Tibial nerve (tissue), 4 donors: ENCODE data around the gene SLC17A7. TPM values are rescaled to one million over a fixed set of nuclear protein-coding genes. Genes with fewer than 3 reads are reported as not detected.

ENCODE experiments used
- DNase-seq, 2 donors: peaks; one replicate each; pipeline ENCODE4 v3.0.0-alpha.2; 2019; ENCODE audit warnings: low spot score in 2 of 2
- H3K27ac ChIP-seq, 4 donors: fragments of 200-600 bp; sonication (generic) in 3 of 4; one replicate each; pipeline ENCODE4 v1.5.1; 2017 to 2019; ENCODE audit warnings: mild to moderate bottlenecking in 1 of 4
- H3K27me3 ChIP-seq, 2 donors: fragments of 200-600 bp; sonication (generic) in 1 of 2; one replicate each; pipeline versions ENCODE4 v1.5.1 to v1.6.0; 2017 to 2019
- H3K36me3 ChIP-seq, 3 donors: fragments of 200-600 bp; sonication (generic); one replicate each; pipeline ENCODE4 v1.5.1; 2018 to 2019
- H3K4me1 ChIP-seq, 4 donors: fragments of 200-600 bp; sonication (generic) in 3 of 4; one replicate each; pipeline ENCODE4 v1.5.1; 2017 to 2019
- H3K4me3 ChIP-seq, 4 donors: fragments of 200-600 bp; sonication (generic) in 3 of 4; one replicate each; pipeline ENCODE4 v1.5.1; 2017 to 2019; ENCODE audit warnings: mild to moderate bottlenecking in 1 of 4, moderate library complexity in 1 of 4
- H3K9me3 ChIP-seq, 4 donors: fragments of 200-600 bp; sonication (generic) in 3 of 4; one replicate each; pipeline ENCODE4 v1.5.1; 2017 to 2019
- CTCF ChIP-seq, 5 experiments: fragments of 200-600 bp in 3 of 5; fragments of 450-650 bp in 2 of 5; sonication (generic) in 3 of 5; IDR thresholded peaks; one replicate each; pipeline ENCODE4 v1.5.1; 2016 to 2019; ENCODE audit warnings: antibody characterized with exemption in 5 of 5, mild to moderate bottlenecking in 3 of 5, moderate library complexity in 2 of 5
- EP300 ChIP-seq, 2 donors: sonication (generic); formaldehyde crosslinking; IDR thresholded peaks; one replicate each; pipeline ENCODE4 v1.6.1; 2017; ENCODE audit warnings: antibody characterized with exemption in 2 of 2, mild to moderate bottlenecking in 1 of 2
- POLR2A ChIP-seq, 2 donors: fragments of 450-650 bp; IDR thresholded peaks; one replicate each; pipeline ENCODE4 v1.6.1; 2017; ENCODE audit warnings: antibody characterized with exemption in 2 of 2, mild to moderate bottlenecking in 2 of 2, moderate library complexity in 2 of 2
- WGBS, 2 donors: methylation state at CpG; one replicate each; pipeline ENCODE4 v1.1.5; 2018; 5-methylcytosine and 5-hydroxymethylcytosine counted together
- total RNA-seq, 4 donors: library from RNA; depleted of rRNA; stranded (reverse); fragments of >200 nt; gene quantifications; one replicate each; pipeline ENCODE4 v1.1.0, GENCODE V29; 2016

Gene SLC17A7
- total RNA-seq, 4 donors from 2014 or later: 2.4 to 7.1 (median 6.2) TPM

- Histone ChIP-seq H3K4me3 (no peak overlapping the region), H3K27ac (no peak overlapping the region), H3K36me3 (no peaks in the 10 kb centered on the region), H3K9me3 (no peaks in the 10 kb centered on the region), H3K4me1 (no peaks in the 10 kb centered on the region), H3K27me3 (peaks cover 0 to 39% of the 10 kb centered on the region in 2 donors)
- peak; percentile 59 to 65 for DNase-seq
- TF ChIP-seq CTCF (IDR thresholded peaks at IDR 0.05) (peak; percentile 63 to 91 (median 75)), POLR2A (IDR thresholded peaks at IDR 0.05) (no peak)
- WGBS, 2 donors: 20 to 23% methylated on average over 13 to 14 of the region's 14 CpGs
Measured at GRCh38 chr19:49391581-49392399, 49.5 kb downstream of the SLC17A7 start.

GRCh38 chr19:49390929-49391359 lies 50.4 kb downstream of the SLC17A7 start:
- Histone ChIP-seq H3K4me1 (no peaks in the 10 kb centered on the region), H3K4me3 (no peak overlapping the region), H3K27ac (no peak overlapping the region), H3K27me3 (peaks cover 0 to 39% of the 10 kb centered on the region in 2 donors), H3K36me3 (no peaks in the 10 kb centered on the region), H3K9me3 (no peaks in the 10 kb centered on the region)
- 58 to 67% methylated on average over 9 of the region's 9 CpGs for whole genome bisulfite sequencing, 2 donors
- TF ChIP-seq CTCF (IDR thresholded peaks at IDR 0.05): no peak
- no peak for TF ChIP-seq EP300 (IDR thresholded peaks at IDR 0.05)
- no peak for TF ChIP-seq POLR2A (IDR thresholded peaks at IDR 0.05)
- DNase-seq: no peak

GRCh38 chr19:49390131-49390928 lies 51.0 kb downstream of the SLC17A7 start:
- WGBS, 2 donors: 61 to 74% methylated on average over 26 of the region's 26 CpGs
- no peak for TF ChIP-seq CTCF (IDR thresholded peaks at IDR 0.05)
- TF ChIP-seq POLR2A (IDR thresholded peaks at IDR 0.05): no peak
- no peak for TF ChIP-seq EP300 (IDR thresholded peaks at IDR 0.05)
- Histone ChIP-seq H3K4me1 (no peaks in the 10 kb centered on the region), H3K36me3 (no peaks in the 10 kb centered on the region), H3K4me3 (no peak overlapping the region), H3K9me3 (no peaks in the 10 kb centered on the region), H3K27ac (no peak overlapping the region), H3K27me3 (peaks cover 0 to 39% of the 10 kb centered on the region in 2 donors)
- DNase-seq: no peak

GRCh38 chr19:49389406-49389805 lies 51.9 kb downstream of the SLC17A7 start:
- H3K27me3 ChIP-seq: peaks cover 0 to 33% of the 10 kb centered on the region in 2 donors
- no peak for DNase-seq
- 83 to 89% methylated on average over 15 to 20 of the region's 20 CpGs for WGBS, 2 donors

More at GRCh38 chr19:49389406-49389805, 51.9 kb downstream of the SLC17A7 start:
- Histone ChIP-seq H3K4me3 (no peak overlapping the region), H3K4me1 (no peaks in the 10 kb centered on the region), H3K27ac (no peak overlapping the region), H3K9me3 (no peaks in the 10 kb centered on the region), H3K36me3 (no peaks in the 10 kb centered on the region)
- TF ChIP-seq EP300 (IDR thresholded peaks at IDR 0.05) (no peak), POLR2A (IDR thresholded peaks at IDR 0.05) (no peak), CTCF (IDR thresholded peaks at IDR 0.05) (no peak)
